ENCODE data around the gene ZFC3H1.

DNA sequence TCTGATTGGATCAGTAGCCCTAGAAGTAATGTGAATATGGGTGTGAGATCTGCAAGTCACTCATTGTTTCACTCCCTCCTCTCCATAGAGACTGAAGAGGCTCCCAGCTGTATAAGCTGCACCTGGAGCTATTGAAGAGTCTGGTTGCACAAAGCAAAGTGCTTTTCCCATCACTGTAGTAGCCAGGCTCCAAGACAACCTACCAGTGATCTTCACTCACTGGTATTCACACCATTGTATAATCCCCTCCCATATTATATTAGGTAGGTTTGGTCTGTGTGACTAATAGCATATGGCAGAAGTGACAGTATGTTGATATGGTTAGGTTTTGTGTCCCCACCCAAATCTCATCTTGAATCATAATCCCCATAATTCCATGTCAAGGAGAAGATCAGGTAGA lies 64.4 kb downstream of the ZFC3H1 start:
- no peak for TF ChIP-seq POLR2A (IDR thresholded peaks at IDR 0.05)
- TF ChIP-seq, protein P1, sequence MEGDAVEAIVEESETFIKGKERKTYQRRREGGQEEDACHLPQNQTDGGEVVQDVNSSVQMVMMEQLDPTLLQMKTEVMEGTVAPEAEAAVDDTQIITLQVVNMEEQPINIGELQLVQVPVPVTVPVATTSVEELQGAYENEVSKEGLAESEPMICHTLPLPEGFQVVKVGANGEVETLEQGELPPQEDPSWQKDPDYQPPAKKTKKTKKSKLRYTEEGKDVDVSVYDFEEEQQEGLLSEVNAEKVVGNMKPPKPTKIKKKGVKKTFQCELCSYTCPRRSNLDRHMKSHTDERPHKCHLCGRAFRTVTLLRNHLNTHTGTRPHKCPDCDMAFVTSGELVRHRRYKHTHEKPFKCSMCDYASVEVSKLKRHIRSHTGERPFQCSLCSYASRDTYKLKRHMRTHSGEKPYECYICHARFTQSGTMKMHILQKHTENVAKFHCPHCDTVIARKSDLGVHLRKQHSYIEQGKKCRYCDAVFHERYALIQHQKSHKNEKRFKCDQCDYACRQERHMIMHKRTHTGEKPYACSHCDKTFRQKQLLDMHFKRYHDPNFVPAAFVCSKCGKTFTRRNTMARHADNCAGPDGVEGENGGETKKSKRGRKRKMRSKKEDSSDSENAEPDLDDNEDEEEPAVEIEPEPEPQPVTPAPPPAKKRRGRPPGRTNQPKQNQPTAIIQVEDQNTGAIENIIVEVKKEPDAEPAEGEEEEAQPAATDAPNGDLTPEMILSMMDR (IDR thresholded peaks at IDR 0.05): no peak

All from lower leg skin (tissue), 3 donors.